ENCODE measurements around the gene SRSF9.
"Not testable (repeated sequence)": the region's sequence is repeated elsewhere in the genome, so short reads cannot be mapped to it uniquely, and the experiment has no call there.

SRSF9 gene

DNA sequence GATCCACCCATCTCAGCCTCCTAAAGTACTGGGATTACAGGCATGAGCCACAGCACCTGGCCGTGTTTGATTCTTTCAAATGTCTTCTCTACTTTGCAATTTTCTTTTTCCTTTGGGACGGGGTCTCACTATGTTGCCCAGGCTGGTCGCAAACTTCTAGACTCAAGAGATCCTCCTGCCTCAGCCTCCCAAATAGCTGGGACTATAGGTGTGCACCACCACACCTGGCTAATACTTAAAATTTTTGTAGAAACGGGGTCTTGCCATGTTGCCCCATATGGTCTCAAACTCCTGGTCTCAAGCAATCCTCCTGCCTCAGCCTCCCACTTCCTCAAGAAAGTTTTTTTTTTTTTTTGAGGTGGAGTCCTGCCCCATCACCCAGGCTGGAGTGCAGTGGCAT, 21.6 kb downstream of the SRSF9 start:
- Histone ChIP-seq H3K9ac (ENCODE audit: low read length) (no peak overlapping the region), H3K79me2 (ENCODE audit: insufficient read depth, low read length) (peaks cover 29% of the 10 kb centered on the region), H3K4me3 (ENCODE audit: low read depth, low read length, poor library complexity, severe bottlenecking) (peak overlapping the region; percentile 99), H3K4me1 (ENCODE audit: insufficient read depth, low read length, severe bottlenecking) (peaks cover 31% of the 10 kb centered on the region), H3K4me2 (ENCODE audit: low read length) (peak overlapping the region; percentile 67; the same call in 1 of the 2 replicates), H3K9me3 (ENCODE audit: low read length) (no peaks in the 10 kb centered on the region), H3K27me3 (ENCODE audit: insufficient read depth, low read length) (no peaks in the 10 kb centered on the region), H2AFZ (ENCODE audit: low read length) (no peak overlapping the region), H3F3A (ENCODE audit: insufficient read depth, low read length) (no peaks in the 10 kb centered on the region), H3K36me3 (ENCODE audit: insufficient read depth, low read length) (peaks cover 49% of the 10 kb centered on the region), H4K20me1 (ENCODE audit: insufficient read depth, low read length) (no peaks in the 10 kb centered on the region), H3K27ac (ENCODE audit: low read depth, low read length, poor library complexity, severe bottlenecking) (no peak overlapping the region), H3K9me2 (ENCODE audit: low read depth, low read length) (no peaks in the 10 kb centered on the region)
- TF ChIP-seq, protein P1, sequence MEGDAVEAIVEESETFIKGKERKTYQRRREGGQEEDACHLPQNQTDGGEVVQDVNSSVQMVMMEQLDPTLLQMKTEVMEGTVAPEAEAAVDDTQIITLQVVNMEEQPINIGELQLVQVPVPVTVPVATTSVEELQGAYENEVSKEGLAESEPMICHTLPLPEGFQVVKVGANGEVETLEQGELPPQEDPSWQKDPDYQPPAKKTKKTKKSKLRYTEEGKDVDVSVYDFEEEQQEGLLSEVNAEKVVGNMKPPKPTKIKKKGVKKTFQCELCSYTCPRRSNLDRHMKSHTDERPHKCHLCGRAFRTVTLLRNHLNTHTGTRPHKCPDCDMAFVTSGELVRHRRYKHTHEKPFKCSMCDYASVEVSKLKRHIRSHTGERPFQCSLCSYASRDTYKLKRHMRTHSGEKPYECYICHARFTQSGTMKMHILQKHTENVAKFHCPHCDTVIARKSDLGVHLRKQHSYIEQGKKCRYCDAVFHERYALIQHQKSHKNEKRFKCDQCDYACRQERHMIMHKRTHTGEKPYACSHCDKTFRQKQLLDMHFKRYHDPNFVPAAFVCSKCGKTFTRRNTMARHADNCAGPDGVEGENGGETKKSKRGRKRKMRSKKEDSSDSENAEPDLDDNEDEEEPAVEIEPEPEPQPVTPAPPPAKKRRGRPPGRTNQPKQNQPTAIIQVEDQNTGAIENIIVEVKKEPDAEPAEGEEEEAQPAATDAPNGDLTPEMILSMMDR (IDR thresholded peaks at IDR 0.05; ENCODE audit: low read length), result no peak
- TF ChIP-seq EZH2 (IDR thresholded peaks at IDR 0.05; ENCODE audit: borderline replicate concordance, low read length), result no peak

- peaks cover 29% of the 10 kb centered on the region for H3K79me2 ChIP-seq (ENCODE audit: insufficient read depth, low read length)
These were observed 22.7 kb downstream of the SRSF9 start for GRCh38 chr12:120446844-120447178.

GRCh38 chr12:120445911-120446843, 23.4 kb downstream of the SRSF9 start, which contains the start of the genes GATC and TRIAP1:
Gene GATC (plus strand): TSS chr12:120446444. CDS start chr12:120446481, 37 bp downstream.
Gene TRIAP1 (minus strand): TSS chr12:120446384. CDS start chr12:120446372, 12 bp downstream.
- H3K4me2 ChIP-seq (ENCODE audit: low read length), result peak within 1 kb of the TSS; percentile 67
- peak within 1 kb of the TSS; percentile 99 for H3K9ac ChIP-seq (ENCODE audit: low read length)
- no peaks in the 10 kb centered on the region for H3K9me2 ChIP-seq (ENCODE audit: low read depth, low read length)
- no peaks in the 10 kb centered on the region for H3K27me3 ChIP-seq (ENCODE audit: insufficient read depth, low read length)
- H3K27ac ChIP-seq (ENCODE audit: low read depth, low read length, poor library complexity, severe bottlenecking), result peak within 1 kb of the TSS; percentile 71
- H3F3A ChIP-seq (ENCODE audit: insufficient read depth, low read length), result no peaks in the 10 kb centered on the region; the same call in 1 of the 2 replicates
- H3K4me3 ChIP-seq (ENCODE audit: low read depth, low read length, poor library complexity, severe bottlenecking), result peak within 1 kb of the TSS; percentile 99
- no peak for TF ChIP-seq EZH2 (IDR thresholded peaks at IDR 0.05; ENCODE audit: borderline replicate concordance, low read length)
- TF ChIP-seq, protein P1 (IDR thresholded peaks at IDR 0.05; ENCODE audit: low read length), result no peak
- no peaks in the 10 kb centered on the region for H3K9me3 ChIP-seq (ENCODE audit: low read length)
- peaks cover 46% of the 10 kb centered on the region for H3K36me3 ChIP-seq (ENCODE audit: insufficient read depth, low read length)
- H2AFZ ChIP-seq (ENCODE audit: low read length), result no peak within 1 kb of the TSS
- H3K4me1 ChIP-seq (ENCODE audit: insufficient read depth, low read length, severe bottlenecking), result peaks cover 31% of the 10 kb centered on the region
- peaks cover 29% of the 10 kb centered on the region for H3K79me2 ChIP-seq (ENCODE audit: insufficient read depth, low read length)
- no peaks in the 10 kb centered on the region for H4K20me1 ChIP-seq (ENCODE audit: insufficient read depth, low read length)

More at GRCh38 chr12:120446844-120447178, 22.7 kb downstream of the SRSF9 start:
- Histone ChIP-seq H3K4me1 (ENCODE audit: insufficient read depth, low read length, severe bottlenecking) (peaks cover 31% of the 10 kb centered on the region), H3K36me3 (ENCODE audit: insufficient read depth, low read length) (peaks cover 44% of the 10 kb centered on the region), H3K4me2 (ENCODE audit: low read length) (peak overlapping the region; percentile 67), H3K4me3 (ENCODE audit: low read depth, low read length, poor library complexity, severe bottlenecking) (peak overlapping the region; percentile 99), H3K9ac (ENCODE audit: low read length) (peak overlapping the region; percentile 99), H3K27ac (ENCODE audit: low read depth, low read length, poor library complexity, severe bottlenecking) (peak overlapping the region; percentile 71)
- H3K9me2 ChIP-seq (ENCODE audit: low read depth, low read length); H2AFZ ChIP-seq (ENCODE audit: low read length); H3K27me3 ChIP-seq (ENCODE audit: insufficient read depth, low read length); H3K9me3 ChIP-seq (ENCODE audit: low read length); H4K20me1 ChIP-seq (ENCODE audit: insufficient read depth, low read length); H3F3A ChIP-seq (ENCODE audit: insufficient read depth, low read length): not testable (repeated sequence)
